NCI-H510A (cell line): Measurements from ENCODE around the gene KLF14.
"Not testable (repeated sequence)": the region's sequence is repeated elsewhere in the genome, so short reads cannot be mapped to it uniquely, and the experiment has no call there.

ENCODE experiments used
- DNase-seq: peaks from one replicate; lab custom pipeline; 2025; lab: John Stamatoyannopoulos, UW

KLF14 gene

GRCh38 chr7:130719541-130719940 lies 14.5 kb downstream of the KLF14 start:
- DNase-seq = no peak

- DNase-seq = no peak
These were observed 21.6 kb downstream of the KLF14 start for GRCh38 chr7:130712416-130712815.

- no peak for DNase-seq
These were observed 25.2 kb downstream of the KLF14 start for GRCh38 chr7:130708766-130709165.

GRCh38 chr7:130708001-130708400 lies 26.0 kb downstream of the KLF14 start:
- DNase-seq = no peak

GRCh38 chr7:130703851-130704250 lies 30.2 kb downstream of the KLF14 start:
- DNase-seq = no peak

GRCh38 chr7:130701650-130702049 lies 32.4 kb downstream of the KLF14 start:
- DNase-seq = no peak

DNA sequence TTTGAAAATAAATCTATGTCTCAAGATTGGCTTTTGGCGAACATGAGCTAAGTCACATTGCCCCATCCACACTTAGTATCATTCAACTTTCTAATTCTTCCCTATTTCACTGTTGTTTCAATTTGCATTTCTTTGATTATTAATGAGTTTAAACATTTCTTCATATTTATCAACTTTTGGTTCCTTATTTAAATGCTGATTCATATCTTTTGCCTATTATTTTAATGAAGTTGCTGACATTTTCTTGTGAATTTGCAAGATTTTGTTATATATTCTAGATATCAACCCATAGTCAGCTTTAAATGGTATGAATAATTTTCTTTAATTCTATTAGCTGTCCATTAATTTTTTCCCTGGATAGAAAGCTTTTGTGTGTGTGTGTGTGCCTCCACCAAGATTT lies 33.2 kb downstream of the KLF14 start:
- no peak for DNase-seq

DNA sequence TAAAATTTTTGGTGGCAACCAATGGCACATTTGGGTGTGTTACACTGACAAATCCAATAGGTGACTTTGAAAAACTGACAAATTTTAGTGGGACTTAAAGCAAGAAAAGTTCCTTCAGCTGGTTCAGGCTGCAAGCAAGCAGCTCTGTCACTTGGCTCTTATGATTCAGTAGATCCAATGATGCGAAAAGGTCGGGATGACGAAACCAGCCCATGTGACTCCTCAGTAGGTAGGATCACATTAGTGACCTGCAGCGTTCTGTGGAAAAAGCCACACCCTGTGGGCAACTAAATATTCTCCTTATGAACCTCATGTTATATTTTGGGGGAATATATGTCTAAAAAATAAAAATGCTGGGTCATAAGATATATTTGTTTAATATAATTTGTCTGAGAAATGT lies 34.3 kb downstream of the KLF14 start:
- DNase-seq = no peak

- DNase-seq = no peak
These were observed 36.2 kb downstream of the KLF14 start for GRCh38 chr7:130697820-130698219.

DNA sequence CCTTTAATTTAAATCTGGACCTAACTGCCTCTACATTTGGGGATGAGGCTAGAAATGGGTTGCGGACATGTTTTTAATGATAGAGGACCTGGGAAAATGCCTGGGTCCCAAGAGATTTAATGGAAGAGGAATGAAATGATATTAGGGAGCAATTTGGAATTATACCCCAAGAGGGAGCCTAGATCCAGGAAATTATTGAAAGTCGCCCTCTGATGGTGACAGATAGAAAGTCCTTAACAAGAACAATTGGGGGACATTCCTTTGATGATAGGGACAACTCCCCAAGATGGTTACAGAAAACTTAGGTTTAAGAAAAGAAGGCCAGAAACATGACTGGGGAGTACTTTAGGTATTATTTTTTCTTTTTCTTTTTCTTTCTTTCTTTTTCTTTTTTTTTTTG lies 38.2 kb downstream of the KLF14 start:
- no peak for DNase-seq

DNA sequence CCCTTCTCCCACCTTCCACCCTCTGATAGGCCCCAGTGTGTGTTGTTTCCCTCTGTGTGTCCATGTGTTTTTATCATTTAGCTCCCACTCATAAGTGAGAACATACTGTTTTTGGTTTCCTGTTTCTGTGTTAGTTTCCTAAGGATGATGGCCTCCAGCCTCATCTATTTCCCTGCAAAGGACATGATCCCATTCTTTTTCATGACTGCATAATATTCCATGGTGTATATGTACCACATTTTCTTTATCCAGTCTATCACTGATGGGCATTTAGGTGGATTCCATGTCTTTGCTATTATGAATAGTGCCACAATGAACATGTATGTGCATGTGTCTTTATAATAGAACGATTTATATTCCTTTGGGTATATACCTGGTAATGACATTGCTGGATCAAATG lies 41.6 kb downstream of the KLF14 start:
- not testable (repeated sequence) for DNase-seq

- DNase-seq = no peak
These were observed 44.3 kb downstream of the KLF14 start for GRCh38 chr7:130689683-130690082.

DNA sequence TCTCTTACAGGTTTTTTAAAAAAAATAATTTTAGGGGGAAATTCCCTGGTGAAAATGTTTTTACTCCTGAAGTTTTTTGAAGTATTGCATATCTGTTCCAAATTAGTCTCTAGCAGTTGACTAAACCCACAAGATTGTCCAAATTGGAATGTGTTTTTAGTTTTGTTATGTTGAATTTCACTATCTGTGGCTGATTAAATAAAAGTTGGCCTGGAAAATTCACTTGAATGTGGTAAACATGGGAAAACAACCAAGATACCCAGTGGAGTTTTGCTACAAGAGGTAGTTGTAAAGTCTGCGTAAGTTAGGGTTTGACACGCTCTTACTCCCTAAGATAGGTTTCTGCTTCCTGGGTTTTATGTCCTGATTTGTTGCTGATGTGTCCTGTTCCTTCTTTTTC lies 51.0 kb downstream of the KLF14 start:
- DNase-seq = no peak
